ENCODE results near the gene ATP2C2.

ATP2C2 gene

DNA sequence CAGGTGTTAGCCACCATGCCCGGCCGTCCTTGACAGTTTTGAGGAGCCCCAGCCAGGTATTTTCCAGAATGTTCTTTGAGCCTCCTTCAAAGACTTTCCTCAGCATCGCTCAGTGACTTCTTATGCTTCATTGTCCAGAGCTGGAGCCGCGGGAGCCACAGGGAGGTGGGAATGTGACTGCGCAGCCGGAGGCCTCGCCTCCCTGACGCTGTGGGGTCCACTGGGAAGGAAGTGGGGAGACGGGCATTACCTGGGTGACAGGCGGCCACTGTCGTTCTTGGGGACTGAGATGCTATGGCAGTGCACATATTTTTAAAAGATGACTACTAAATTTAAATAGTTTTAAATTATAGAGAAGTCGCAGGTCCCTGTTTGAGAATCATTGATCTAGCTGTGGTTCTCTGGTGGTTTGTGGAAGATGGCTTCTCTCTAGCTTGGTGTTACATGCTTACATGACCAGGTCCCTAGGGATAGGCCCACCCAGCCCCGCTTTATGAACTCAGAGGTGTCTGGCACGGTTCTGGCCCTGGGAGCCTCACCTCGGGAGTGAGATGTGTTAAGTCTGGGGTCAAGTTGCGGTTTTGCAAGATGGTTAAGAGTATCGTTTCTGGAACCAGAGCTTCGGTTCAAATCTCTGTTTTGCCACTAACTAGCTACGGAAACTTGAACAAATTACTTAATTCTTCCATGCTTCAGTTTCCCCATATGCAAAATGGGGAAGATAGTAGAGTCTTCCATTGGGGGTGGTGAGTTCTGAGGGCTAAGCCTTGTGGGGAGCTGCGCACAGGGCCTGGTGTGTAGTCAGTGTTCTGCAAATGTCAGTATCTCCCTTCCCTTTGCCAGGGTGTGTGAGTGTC is 53.0 kb downstream of the ATP2C2 start:
- DNase-seq (ENCODE audit: insufficient read length, low spot score) (no peak), FAIRE-seq (no peak)
- TF ChIP-seq, protein P1, sequence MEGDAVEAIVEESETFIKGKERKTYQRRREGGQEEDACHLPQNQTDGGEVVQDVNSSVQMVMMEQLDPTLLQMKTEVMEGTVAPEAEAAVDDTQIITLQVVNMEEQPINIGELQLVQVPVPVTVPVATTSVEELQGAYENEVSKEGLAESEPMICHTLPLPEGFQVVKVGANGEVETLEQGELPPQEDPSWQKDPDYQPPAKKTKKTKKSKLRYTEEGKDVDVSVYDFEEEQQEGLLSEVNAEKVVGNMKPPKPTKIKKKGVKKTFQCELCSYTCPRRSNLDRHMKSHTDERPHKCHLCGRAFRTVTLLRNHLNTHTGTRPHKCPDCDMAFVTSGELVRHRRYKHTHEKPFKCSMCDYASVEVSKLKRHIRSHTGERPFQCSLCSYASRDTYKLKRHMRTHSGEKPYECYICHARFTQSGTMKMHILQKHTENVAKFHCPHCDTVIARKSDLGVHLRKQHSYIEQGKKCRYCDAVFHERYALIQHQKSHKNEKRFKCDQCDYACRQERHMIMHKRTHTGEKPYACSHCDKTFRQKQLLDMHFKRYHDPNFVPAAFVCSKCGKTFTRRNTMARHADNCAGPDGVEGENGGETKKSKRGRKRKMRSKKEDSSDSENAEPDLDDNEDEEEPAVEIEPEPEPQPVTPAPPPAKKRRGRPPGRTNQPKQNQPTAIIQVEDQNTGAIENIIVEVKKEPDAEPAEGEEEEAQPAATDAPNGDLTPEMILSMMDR (IDR thresholded peaks at IDR 0.05; ENCODE audit: insufficient read depth, missing control alignments), result no peak

DNA sequence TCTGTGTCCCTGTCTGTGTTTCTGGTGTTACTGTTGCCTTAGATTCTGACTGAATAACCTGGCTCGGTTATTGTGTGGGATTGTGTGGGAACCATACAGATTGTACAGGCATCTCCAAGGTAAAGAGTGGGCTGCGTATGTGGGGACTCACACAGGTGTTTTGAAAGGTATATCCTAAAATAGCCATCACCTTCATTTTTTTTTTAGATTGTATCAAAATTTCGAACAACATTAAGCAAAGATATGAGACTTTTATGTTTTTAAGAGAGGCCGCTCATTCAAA is 53.5 kb downstream of the ATP2C2 start:
- FAIRE-seq (no peak), DNase-seq (ENCODE audit: insufficient read length, low spot score) (no peak)
- TF ChIP-seq, protein P1 (IDR thresholded peaks at IDR 0.05; ENCODE audit: insufficient read depth, missing control alignments), result no peak

DNA sequence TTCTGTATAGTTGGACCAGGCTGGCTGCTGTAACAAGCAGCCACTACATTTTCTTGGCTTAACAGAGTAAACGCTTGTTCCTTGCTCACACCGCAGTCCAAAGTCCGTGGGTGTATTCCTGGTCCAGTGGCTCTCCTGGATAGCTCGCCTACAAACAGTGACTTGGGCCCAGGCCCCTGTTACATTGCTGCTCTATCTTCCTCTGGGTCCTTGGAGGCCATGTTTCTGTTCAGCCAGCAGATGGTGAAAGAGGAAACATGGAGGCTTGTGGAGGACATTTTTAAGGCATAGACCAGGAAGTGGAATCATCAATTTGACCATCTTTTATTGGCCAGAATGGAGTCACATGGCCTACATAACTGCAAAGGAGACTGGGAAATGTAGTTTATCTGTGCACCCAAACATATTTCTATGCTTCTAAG is 55.1 kb downstream of the ATP2C2 start:
- FAIRE-seq (no peak), DNase-seq (ENCODE audit: insufficient read length, low spot score) (no peak)
- TF ChIP-seq, protein P1 (IDR thresholded peaks at IDR 0.05; ENCODE audit: insufficient read depth, missing control alignments), result no peak

DNA sequence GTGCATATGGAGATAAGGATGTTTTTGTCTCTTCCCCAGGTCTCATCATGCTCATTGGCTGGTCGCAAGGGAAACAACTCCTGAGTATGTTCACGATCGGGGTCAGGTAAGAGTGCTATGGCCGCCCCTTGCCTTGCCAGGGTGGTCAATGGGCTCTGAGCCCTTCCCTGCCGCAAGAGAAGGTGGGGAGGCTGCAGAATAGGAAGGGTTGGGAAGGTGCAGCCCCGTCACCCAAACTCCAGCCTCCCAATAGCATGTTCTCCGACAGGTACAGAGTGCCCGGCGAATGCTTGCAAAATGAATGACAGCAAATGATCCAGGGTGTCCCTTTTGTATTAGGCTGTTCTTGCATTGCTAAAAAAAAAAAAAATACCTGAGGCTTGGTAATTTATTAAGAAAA is 57.4 kb downstream of the ATP2C2 start:
- DNase-seq (ENCODE audit: insufficient read length, low spot score) (no peak), FAIRE-seq (no peak)
- TF ChIP-seq, protein P1 (IDR thresholded peaks at IDR 0.05; ENCODE audit: insufficient read depth, missing control alignments), result no peak

DNA sequence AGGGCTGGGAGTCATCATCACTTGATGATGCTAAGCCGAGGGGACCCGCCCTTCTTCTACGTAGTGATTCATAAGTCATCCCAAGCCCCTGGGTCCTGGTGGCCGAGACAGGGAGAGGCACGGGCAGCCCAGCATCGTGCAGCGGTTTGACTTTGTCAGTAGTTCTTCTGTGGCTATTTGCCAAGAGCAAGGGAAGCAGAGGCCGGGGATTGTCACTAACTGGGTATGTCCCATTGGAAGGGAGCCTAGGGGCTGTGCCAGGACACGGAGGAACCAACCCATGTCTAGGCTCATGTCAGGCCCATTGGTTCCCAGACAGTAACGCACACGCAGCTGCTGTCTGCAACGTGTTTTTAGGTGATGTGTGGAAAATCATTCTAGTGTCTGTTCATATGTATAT is 58.5 kb downstream of the ATP2C2 start:
- TF ChIP-seq, protein P1 (IDR thresholded peaks at IDR 0.05; ENCODE audit: insufficient read depth, missing control alignments), result no peak
- DNase-seq (ENCODE audit: insufficient read length, low spot score) (no peak), FAIRE-seq (no peak)

DNA sequence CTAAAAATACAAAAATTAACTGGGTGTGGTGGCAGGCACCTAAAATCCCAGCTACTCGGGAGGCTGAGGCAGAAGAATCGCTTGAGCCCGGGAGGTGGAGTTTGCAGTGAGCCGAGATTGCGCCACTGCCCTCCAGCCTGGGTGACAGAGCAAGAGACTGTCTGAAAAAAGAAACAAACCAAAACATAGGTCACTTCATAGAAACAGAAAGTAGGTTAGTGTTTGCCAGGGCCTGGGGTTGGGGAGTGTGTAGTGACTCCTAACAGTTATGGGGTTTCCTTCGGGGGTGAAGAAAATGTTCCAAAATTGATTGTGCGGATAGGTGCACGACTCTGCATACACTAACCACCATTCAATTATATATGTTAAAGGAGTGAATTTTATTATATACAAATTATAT is 59.2 kb downstream of the ATP2C2 start:
- FAIRE-seq (no peak), DNase-seq (ENCODE audit: insufficient read length, low spot score) (no peak)
- TF ChIP-seq, protein P1 (IDR thresholded peaks at IDR 0.05; ENCODE audit: insufficient read depth, missing control alignments), result no peak

DNA sequence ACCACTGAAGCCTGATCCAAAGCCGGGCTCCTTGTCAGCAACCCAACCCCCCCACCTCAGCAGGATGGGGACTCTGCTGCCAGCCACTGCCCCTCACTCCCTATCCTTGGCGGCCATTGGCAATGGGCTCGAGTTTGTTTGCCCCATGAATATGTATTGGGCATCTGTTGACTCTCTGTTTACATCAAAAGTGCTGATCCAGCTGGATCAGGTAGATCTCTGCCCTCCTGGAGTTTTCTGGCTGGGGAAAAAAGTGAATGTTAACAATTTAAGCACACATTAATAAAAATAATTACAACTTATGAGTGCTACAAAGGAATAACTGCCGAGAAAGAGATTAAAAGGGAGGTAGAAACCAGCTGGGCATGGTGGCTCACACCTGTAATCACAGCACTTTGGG is 62.5 kb downstream of the ATP2C2 start:
- DNase-seq (ENCODE audit: insufficient read length, low spot score) (no peak), FAIRE-seq (no peak)
- TF ChIP-seq, protein P1 (IDR thresholded peaks at IDR 0.05; ENCODE audit: insufficient read depth, missing control alignments), result no peak

All from D721Med (cell line).